CD4-positive, alpha-beta T cell treated with Interleukin-1 beta for 1 hour (primary cell): Measurements from ENCODE around the gene CAPNS2.

ENCODE experiments used
- DNase-seq, 2 donors: peaks; one replicate each; pipeline ENCODE4 v3.0.0-alpha.2; 2020 to 2022

The CAPNS2 gene

GRCh38 chr16:55566432-55567175, at the start of gene CAPNS2:
CAPNS2 (plus strand) TSS chr16:55566684; CDS start chr16:55566757, 73 bp downstream.
- no peak for DNase-seq

DNA sequence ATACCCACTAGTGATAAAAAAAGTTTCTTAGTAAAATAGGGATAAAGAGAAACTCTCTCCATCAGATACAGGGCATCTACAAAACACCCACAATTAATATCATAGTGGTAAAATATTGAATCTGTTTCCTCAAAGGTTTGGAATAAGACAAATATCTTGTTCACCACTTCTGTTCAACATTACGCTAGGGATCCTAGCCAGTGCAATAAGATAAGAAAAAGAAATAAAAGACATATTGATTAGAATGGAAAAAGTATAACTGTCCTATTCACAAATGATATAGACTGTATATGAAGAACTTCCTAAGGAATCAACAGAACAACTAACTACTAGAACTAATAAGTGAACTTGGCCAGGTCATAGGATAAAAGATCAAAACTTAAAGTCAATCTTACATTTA, 44.7 kb upstream of the CAPNS2 start:
- DNase-seq = no peak

GRCh38 chr16:55526441-55526840, 40.0 kb upstream of the CAPNS2 start:
- DNase-seq = no peak

GRCh38 chr16:55527885-55528284, 38.6 kb upstream of the CAPNS2 start:
- no peak for DNase-seq

DNA sequence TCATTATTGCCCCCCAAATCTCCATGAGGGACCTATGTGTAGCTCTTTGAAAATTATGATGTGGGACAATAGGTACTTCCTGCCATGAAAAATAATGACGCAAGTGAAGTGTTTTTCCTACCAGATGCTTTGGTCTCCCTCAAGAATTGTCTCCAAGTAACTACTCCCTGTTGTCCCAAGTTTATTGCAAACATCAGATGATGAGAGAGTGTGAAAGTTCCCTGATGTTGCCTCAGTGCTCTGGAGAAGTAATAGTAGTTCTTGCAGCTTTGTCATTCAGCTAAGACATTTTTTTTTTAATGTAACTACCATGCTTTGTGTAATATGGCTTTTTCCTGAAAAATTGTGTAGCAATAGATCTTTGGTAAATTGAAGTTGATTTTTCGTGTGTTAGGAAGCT, 37.5 kb upstream of the CAPNS2 start:
- no peak for DNase-seq

DNA sequence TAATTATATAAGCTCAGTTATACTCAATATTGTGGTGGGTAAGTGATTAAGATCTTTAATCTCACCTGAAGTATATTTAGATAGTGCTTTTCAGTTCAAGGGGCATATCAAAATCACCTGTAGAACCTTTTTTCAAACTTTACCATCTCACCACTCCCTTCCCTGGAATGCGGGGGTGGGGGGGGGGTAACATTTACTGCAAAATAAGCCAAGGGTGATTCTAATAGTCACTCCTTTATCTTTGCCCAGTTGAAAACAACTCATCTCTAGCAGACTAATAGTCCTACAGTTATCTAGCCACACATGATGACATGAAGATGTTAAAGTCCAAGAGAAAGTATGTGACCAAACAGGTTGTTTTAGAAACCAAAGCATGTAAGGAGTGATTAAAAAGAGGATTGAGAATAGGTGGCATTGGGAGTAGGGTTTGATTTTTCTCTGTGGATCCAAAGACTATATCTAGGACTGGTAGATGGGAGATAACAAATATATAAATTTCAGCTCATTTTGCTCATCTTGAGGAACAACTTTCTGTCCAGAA, 36.1 kb upstream of the CAPNS2 start:
- no peak for DNase-seq

- no peak for DNase-seq
Measured at GRCh38 chr16:55532227-55532626, 34.3 kb upstream of the CAPNS2 start.

DNA sequence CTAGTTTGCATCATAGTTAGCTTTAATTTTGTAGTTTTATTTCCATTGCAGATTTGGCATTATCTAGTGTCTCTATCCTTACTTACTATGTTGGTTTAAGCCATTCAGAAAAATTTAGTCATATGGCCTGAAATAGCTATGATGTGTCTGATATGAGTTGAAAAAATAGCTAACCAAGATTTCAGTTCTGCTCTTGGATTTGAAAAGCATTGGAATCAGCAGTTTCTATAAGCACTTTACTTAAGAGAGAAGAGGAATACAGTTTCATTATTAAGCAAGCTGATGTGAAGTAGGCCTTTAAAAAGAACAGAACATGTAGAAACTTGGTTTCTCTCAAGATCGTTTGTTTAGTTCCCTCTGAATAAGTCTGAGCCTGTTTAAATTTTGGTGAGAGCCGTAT, 31.7 kb upstream of the CAPNS2 start:
- DNase-seq = no peak

DNA sequence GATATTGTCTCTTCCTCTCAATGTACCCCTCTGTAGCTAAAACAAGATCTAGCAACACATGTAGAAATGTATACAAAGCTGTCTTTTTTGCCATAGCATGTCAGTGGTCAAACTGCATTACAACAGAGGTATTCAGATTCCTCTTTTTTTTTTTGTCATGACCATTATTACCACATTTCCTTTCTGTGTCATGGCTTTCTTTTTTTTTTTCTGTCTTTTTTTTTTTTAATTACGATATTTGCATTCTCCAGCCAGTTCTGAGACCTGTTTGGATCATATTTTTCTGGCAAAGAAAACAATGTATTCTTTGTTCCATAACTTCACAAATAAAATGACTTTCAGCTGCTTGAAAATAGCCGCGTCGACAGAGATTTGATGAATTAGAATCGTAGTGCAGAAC, 27.4 kb upstream of the CAPNS2 start:
- no peak for DNase-seq

DNA sequence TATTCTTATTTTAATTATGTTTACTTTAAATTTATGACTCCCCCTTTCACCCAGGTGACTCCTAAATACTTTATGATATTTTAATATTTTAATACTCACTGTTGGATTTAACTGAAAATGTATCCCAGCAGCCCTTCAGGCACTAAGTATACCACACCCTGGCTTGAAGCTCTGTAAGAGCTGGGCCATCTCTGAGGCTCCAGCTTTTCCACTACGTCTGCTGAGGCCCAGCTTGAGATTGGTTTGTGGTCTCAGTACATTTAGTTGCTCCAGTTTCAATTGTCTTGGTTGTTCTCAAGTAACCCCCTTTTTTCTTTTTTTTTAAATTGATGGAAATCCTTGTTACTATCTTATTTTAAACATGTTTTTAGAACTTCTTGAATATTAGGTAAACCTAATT, 27.0 kb upstream of the CAPNS2 start:
- no peak for DNase-seq

DNA sequence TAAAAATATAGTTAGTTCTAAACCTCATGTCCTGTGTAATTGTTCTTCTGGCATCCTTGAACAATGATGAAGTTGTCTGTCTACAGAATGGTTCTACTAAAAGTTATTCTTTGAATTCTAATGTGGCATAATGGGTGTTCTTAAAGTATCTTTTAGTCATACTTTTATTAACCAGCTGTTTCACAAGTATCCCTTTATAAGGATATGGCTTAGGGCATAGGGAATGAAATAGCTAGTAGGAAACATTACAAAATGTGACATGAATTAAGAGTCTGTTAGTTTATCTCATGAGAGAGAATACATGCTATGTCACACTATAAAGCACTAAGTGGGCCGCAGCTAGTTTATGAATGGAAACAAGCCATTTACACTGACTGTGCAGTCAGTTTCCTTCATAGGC, 26.3 kb upstream of the CAPNS2 start:
- no peak for DNase-seq

GRCh38 chr16:55542459-55543082, 23.9 kb upstream of the CAPNS2 start:
- DNase-seq = no peak

- no peak for DNase-seq
Measured at GRCh38 chr16:55543472-55543871, 23.0 kb upstream of the CAPNS2 start.

GRCh38 chr16:55552621-55553020, 13.9 kb upstream of the CAPNS2 start:
- no peak for DNase-seq

GRCh38 chr16:55555436-55555835, 11.0 kb upstream of the CAPNS2 start:
- no peak for DNase-seq

- no peak for DNase-seq
Measured at GRCh38 chr16:55557186-55557585, 9.3 kb upstream of the CAPNS2 start.

- no peak for DNase-seq
Measured at GRCh38 chr16:55559233-55559632, 7.3 kb upstream of the CAPNS2 start.

- no peak for DNase-seq
Measured at GRCh38 chr16:55559933-55560516, 6.5 kb upstream of the CAPNS2 start.

GRCh38 chr16:55561319-55561848, 5.1 kb upstream of the CAPNS2 start:
- no peak for DNase-seq

GRCh38 chr16:55562936-55563335, 3.5 kb upstream of the CAPNS2 start:
- no peak for DNase-seq

DNA sequence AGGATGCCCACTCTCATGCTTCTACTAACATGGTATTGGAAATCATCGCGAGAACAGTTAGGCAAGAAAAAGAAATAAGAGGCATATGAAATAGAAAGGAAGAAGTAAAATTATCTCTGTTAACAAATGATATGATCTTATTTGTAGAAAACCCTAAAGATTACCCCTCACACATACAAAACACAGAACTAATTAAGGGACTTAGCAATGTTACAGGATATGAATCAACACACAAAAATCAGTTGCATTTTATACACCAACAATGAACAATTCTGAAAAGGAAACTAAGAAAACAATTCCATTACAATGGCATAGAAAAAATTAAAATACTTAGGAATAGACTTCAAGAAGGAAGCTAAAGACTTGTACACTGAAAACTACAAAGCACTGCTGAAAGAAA, 2.7 kb upstream of the CAPNS2 start:
- no peak for DNase-seq

DNA sequence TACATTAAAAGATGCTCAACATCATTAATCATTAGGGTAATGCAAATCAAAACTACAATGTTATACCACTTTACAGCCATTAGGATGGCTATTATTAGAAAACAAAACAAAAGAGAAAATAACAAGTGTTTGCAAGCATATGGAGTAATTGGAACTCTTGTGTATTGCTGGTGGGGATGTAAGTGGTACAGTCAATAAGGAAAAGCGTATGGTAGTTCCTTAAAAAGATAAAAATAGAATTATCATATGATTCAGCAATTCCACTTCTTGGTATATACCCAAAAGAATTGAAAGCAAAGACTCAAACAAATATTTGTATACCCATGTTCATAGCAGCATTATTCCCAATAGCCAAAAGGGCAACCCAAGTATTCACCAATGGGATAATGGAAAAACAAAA, 1.4 kb upstream of the CAPNS2 start:
- DNase-seq = no peak

GRCh38 chr16:55567382-55567781, 898 bp downstream of the CAPNS2 start:
- DNase-seq = no peak

DNA sequence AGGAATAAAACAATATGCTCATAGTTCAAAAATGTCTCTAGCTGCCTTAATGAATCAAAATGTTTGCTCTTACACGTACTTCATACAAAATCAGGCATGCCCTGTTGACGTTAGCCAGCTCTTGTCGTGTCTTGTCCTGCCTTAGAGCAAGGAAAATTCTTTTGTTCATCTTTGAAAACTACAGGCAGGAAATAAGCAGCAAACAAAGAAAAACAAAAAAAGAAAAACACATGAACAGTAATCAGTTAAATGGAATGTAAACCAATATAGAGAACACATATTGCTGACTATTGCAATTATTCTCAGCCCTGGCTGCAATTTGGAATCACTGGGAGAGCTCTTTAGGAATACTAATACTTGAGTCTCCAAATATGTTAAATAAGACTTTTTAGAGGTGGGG, 1.7 kb downstream of the CAPNS2 start:
- no peak for DNase-seq
